Hematopoietic multipotent progenitor cell treated with erythropoietin and hydrocortisone succinate and interleukin-3 and kit ligand, for 6 days (in vitro differentiated cells): ENCODE data around the gene UBXN11.
"Not testable (repeated sequence)": the region's sequence is repeated elsewhere in the genome, so short reads cannot be mapped to it uniquely, and the experiment has no call there.

Experiments used
- DNase-seq: peaks from one replicate; pipeline ENCODE4 v3.0.0-alpha.2; 2015

Gene UBXN11

DNA sequence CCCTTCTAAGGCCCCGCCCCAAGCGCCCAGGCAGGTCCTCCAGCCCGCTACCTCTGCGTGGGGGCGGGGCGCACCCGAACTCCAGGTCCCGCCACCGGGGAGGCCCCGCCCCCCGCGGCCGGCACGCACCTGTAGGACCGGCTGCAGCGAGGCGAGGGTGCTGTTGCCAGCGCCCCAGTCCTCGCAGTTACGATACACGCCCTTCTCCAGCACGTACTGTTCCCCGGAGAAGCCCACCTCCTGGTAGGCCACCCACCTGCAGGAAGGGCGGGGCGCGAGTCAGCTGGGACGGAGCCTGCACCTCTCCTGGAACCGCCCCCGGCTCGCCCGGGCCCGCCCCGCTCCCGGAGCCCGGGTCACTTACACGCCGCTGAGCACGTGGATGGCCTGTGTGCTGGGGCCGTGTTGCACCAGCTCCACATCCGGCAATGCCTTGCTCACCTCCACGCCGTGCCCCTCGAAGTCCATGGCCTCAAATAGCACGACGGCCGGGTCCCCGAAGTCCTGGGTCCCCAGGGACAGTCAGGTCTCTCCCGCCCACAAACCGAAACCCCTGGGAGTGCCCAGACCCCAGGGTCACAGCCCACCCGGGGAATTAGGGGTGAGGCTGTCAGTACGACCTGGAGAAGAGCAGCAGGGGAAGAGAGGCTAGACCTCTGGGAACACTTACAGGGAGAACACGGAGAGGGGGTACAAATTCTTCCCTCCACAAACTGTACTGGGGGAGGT lies 30.2 kb upstream of the UBXN11 start:
- peak; percentile 78 for DNase-seq

DNA sequence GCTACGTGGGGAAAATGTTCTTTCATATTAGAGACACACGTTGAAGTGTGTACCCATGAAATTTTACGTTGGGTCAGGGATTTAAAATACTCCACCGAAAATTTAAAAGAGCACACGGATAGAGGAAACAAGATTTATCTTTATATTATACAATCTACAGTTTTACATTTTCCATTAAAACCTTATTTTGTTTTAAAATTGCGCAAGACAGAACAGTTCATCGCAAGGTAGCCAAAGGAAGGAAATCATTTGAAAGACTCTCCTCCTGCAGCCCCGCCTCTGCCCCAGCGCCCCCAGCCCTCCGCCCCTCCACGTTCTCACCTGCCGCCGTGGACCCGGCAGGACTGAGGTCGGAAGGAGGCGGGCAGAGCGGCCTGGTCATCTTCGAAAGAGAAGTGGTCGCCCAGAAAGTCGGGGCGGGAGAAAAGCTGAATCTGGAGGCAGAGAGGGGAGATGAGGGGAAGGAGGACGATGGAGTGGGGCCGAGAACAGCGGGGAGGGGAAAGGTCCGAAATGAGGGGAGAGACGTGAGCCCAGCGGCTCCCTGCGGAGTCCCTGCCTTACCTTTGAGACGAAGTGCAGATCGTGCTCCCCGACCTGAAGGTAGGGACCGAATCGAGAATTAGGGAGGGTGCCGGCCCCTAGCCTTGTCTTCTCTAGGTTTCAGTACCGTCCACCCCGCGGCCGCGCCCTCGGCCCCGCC lies 29.5 kb upstream of the UBXN11 start:
- DNase-seq: no peak

DNA sequence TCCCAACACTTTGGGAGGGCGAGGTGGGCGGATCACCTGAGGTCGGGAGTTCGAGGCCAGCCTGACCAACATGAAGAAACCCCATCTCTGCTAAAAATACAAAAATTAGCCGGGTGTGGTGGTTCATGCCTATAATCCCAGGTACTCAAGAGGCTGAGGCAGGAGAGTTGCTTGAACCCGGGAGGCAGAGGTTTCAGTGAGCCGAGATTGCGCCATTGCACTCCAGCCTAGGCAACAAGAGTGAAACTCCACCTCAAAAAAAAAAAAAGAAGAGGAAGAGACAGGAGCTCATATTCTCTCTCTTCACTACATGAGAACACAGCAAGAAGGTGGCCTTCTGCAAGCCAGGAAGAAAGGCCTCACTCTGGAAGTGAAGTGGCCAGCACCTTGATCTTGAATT lies 26.9 kb upstream of the UBXN11 start:
- DNase-seq: not testable (repeated sequence)

DNA sequence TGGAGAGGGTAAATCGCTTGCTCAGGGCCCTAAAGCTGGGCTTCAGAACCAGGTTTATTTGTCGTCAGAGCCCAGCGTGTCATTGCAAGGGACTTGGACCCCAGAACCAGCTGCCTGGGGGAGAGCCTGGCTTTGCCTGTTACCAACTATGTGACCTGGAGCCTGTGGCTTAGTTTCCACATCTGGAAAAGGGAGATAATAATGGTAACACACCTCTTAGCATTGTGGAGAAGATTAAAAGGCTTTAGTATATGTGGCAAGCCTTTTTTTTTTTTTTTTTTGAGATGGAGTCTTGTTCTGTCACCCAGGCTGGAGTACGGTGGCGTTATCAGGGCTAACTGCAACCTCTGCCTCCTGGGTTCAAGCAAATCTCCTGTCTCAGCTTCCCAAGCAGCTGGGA lies 23.8 kb upstream of the UBXN11 start:
- peak; percentile 23 for DNase-seq

DNA sequence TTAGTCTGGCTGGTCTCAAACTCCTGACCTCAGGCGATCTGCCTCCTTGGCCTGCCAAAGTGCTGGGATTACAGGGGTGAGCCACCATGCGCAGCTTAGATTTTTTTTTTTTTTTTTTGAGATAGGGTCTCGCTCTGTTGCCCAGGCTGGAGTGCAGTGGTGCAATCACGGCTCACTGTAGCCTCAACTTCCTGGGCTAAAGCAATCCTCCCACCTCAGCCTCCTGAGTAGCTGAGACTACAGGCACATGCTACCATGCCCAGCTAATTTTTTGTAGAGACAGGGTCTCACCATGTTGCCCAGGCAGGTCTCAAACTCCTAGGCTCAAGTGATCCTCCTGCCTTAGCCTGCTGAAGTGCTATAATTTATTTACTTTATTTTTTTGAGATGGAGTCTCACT lies 22.9 kb upstream of the UBXN11 start:
- not testable (repeated sequence) for DNase-seq

DNA sequence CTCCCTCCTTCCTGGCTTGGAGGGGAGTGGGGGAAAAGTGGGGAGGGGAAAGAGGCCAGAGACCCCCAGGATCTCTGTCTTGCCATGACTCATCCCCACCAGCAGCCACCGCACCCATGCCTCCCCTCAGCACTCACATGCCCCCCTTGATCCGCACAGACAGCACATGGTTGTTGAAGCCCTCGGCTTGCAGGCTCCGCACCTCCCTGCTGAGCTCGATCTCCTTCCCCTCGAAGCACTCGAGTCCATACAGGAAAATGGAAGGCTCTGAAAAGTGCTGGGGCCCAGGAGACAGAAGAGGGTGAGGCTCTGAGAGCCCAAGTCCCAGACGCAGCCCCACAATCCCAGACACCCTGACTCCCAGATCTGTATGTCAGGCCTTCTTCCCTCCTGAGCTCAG lies 22.2 kb upstream of the UBXN11 start:
- no peak for DNase-seq

DNA sequence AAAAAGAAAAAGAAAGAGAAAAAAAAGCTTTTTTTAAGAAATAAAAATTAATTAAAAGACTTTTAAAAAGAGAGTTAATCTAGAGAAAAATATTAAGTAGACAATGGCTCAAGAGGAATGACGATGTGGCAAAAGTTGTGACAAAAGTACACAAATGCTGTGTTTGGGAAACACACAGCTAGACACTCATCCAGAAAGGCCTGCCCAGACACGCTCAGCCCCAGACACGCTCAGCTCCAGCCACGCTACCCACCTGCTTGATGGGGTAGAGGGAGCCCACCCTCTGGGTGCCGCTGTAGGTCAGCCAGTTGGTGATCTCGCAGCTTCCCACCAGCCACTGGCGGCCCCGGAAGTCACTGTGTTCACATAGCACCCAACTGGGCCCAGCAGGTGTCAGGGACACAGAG lies 21.5 kb upstream of the UBXN11 start:
- no peak for DNase-seq

DNA sequence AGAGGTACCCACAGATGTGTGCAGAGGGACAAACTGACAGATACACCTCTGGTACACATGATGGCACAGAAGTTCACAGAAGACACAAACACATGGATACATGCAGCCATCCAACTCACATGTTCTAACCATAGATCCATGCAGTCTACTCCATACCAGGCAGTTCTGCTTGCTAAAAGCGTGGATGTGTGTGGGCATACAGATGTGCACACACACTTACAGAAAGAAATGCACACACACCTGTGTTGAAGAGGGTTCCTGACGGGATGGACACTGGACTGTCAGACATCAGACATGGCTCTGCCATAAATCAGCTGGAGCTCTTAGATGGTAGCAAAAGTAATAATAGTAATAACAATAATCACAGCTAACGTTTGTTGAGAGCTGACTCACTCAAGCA lies 18.1 kb upstream of the UBXN11 start:
- no peak for DNase-seq

DNA sequence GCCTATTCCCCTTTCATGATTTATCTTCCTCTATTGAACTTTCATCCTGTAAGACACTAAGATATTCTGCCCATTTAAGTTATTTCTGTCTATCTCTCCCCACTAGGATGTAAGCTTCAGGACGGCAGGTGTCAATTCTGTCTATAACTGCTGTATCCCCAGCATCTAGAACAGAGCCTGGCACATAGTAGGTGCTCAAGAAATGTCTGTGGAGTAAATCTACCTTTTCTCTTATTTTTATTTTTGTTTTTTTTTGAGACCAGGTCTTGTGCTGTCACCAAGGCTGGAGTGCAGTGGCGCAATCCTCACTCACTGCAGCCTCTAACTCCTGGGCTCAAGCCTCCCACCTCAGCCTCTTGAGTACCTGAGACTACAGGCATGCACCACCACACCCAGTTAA lies 16.9 kb upstream of the UBXN11 start:
- DNase-seq: no peak

DNA sequence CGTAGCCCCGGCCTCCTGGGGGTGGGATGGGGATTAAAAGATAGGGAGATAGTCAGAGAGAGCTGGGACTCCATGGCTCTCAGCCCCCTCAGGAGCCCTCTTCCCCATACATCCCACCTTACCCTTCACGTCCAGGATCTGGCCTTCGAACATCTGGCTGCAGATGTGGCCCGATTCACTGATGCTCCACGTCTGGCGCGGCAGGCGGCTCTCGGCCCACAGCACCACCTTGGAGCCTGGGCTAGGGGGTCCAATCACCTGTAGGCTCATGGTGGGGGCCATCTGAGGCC lies 15.6 kb upstream of the UBXN11 start:
- no peak for DNase-seq

DNA sequence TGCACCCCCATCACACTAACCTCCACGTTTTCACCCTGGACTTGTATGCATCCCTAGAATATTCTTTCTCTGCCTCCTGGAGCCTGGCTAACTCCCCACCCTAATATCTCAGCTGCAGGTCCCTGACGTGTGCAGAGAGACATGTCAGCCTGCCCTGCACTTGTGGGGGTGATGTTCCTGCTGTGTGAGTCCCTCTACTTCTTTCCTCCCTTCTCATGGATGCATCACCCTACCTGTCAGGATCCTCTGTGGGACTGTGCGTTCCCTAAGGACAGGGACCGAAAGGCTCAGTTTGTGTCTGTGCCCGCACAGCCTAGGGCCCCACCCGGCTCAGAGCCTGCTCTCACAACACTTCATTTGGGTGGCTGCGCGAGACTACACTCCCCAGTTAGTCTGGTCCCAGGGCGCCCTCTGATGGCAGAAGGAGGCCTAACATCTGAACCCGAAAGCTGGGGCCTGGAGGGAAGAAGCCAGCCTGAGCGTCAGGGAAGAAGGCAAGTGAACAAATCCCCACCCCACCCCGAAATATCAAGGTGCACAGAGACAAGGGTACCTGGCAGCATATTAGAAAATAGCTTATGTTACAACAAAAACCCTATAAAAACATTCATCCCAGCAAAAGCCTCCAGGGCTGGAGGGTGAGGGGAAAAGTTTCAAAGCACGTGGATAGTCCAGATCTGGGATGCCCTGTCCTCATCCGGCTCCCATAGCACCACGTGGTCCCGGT lies 15.0 kb upstream of the UBXN11 start:
- DNase-seq: peak; percentile 96

DNA sequence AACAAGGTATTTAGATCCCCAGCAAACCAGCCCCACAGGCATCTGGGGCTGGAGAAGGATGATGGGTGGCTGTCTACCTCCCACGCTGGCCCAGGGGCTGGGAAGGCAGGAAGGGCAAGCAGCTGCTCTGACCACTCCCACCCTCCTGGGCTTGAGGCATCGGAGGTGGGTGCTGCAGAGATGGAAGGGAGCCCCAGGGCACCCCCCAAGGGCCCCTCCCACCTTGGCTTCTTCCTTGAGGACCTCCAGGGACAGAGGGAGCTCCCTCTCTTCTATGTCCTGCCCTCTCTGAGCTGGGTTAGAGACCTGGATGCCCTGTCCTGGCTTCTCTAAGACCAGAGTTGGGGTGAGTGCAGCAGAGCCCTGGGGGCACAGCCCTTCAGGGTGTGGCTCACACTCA lies 14.5 kb upstream of the UBXN11 start:
- no peak for DNase-seq

DNA sequence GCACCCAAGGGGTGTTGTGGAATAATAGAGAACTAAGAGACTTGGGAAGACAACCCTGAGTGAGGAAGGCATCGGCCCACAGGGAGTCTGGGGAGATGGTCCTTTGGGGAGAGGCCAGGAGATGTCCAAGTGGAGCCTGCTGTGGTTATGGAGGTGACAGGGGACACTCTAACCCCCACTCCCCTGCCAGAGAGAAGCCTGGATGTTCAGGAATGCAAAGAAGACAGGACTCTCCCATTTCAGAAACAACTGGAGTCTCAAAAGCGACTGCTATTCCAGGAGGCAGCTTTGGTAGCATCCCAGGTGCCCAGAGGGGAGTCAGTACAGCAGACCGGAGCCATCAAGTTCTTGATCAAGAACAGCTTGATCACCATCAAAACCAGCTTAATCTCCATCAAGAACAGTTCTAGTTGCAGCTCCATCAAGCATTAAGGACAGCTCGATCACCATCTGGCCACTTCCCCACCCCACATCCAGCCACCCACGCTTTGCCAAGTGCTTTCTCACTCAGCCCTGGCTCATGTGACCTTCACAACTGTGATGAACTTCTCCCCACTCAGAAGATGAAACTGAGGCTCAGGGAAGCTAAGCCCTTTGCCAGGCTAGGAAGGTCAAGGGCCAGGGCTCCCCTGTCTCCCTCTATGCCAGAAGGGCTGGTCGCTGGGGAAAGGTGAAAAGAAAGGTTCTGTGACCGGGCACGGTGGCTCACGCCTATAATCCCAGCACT lies 12.1 kb upstream of the UBXN11 start:
- peak; percentile 57 for DNase-seq

DNA sequence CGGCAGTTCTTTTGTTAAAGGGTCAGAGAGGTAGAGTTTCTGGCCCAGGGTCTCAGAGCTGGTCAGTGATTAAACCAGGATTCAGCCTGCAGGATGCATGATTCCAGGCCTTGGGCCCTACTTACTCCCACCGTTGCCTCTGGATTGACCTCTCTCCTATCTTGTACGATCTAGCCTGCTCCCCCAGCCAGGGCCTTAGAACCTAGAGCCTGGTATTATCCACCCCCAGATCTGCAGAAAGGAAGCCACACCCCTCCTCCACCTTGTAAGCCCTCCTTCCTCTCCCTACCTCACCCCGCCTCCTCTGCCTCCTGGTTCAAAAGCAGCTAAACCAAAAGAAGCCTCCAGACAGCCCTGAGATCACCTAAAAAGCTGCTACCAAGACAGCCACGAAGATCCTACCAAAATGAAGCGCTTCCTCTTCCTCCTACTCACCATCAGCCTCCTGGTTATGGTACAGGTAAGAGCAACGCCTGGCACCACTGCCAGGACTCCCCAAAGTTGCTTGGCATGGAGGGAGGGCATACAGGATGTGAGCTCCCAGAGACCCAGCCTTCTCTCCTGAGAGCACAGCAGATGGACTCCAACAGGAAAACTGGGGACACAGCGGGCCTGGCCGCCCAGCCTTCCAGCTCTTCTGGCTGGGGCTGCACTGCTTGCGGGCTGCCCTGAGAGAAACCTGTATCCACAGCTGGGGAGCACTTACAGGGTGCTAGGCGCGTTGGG lies 11.3 kb upstream of the UBXN11 start, which contains the start of gene CD52:
CD52 (plus strand) TSS at position 347 of the 726 bp plus-strand sequence; CDS start at position 407, 60 bp downstream.
- peak; percentile 78 for DNase-seq

DNA sequence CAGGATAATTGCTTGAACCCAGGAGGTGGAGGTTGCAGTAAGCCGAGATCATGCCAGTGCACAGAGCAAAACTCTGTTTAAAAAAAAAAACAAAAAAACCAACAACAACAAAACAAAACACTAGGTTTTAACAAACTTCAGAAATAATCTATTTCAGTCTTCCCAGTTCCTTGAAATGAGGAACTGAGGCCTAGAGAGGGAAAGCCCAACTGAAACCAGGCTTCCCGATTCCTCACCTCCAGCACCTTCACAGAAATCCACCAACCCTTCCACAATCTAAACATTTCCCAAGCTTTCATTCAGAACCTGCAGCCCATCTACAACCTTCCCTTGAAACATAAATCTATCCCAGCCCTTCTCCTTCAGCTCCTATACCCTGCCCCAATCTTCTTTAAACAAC lies 10.7 kb upstream of the UBXN11 start:
- DNase-seq: no peak

DNA sequence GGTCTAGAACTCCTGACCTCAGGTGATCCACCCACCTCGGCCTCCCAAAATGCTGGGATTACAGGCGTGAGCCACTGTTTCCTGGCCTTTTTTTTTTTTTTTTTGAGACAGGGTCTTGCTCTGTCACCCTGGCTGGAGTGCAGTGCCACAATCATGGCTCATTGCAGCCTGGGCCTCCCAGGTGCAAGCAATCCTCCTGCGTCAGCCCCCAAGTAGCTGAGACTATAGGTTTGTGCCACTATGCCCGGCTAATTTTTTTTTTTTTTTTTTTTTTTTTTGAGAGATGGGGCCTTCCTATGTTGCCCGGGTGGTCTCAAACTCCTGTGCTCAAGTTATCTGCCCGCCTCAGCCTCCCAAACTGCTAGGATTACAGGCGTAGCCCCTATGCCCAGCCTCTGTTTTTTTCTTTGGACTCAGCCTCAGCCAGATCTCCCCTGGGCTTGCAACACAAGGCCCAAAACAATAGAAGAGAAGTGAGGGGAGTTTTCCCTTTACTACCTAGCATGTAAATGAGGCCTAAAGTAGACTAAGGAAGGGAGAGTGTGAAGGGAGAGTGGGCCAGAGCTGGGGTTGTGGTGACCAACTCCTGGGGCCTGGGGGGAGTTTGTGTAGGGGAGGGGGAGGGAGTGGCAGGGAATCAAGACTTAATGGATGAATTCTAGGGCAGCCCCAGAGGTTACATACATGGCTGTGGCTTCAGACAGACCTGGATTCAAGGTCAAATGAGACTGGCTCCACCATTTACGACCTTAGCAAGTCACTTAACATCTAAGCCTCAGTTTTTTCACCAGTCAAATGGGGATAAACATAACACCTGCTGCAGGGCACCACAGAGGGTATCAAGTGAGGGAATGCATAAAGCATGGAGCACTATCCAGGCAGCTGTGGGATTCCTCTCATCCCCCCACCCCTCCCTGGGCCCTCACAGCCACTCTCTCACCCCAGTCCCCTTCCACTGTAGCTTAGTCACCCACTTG lies 9.7 kb upstream of the UBXN11 start:
- no peak for DNase-seq

DNA sequence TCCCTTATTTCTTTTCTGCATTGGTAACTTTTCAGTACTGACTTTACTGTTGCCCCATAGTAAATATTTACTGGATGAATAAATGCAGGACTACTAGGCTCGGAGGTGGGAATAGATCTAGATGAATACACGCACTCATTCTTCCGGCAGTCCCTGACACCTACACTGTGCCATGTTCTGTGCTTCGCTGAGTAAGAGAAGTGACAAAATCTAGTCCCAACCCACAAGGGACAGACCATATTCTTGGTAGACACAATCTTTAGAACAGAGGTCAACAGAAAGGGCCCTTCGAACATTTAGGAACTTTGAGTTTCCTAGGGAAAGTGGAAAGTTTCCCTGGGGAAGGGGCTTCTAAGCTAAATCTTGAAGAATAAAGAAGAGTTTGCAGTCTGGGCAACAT lies 8.1 kb upstream of the UBXN11 start:
- DNase-seq: no peak

DNA sequence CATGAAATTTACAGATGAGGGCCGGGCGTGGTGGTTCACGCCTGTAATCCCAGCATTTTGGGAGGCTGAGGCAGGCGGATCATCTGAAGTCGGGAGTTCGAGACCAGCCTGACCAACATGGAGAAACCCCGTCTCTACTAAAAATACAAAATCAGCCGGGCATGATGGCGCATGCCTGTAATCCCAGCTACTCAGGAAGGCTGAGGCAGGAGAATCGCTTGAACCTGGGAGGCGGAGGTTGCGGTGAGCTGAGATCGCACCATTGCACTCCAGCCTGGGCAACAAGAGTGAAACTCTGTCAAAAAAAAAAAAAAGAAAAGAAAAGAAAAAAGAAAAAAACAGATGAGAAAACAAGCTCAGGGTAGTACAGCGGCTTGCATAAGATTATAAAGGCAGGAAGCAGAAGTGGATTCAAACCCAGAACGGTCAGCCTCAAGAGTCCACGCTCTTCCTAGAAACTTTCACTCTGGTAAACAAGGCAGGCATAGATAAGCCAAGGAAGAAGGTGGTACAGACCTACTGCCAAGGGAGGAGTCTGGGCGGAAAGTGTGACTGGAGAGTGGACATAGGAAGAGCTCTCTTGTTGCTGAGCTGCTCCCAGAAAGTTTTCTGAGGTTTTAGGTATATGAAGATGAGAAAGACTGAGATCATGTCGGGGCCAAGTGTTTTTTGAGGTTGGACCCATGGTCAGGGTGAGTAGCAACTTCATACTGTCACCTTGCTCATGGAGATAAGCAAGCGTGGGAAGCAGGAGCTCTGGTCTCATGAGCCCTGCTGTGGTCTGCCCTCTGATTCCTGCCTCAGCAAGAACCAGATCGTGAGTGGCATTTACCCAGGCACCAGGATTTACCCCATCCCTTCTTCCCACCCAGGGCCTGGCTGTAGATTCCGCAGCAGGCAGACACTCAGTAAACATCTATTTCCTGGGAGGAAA lies 1.8 kb upstream of the UBXN11 start:
- DNase-seq: peak; percentile 66

DNA sequence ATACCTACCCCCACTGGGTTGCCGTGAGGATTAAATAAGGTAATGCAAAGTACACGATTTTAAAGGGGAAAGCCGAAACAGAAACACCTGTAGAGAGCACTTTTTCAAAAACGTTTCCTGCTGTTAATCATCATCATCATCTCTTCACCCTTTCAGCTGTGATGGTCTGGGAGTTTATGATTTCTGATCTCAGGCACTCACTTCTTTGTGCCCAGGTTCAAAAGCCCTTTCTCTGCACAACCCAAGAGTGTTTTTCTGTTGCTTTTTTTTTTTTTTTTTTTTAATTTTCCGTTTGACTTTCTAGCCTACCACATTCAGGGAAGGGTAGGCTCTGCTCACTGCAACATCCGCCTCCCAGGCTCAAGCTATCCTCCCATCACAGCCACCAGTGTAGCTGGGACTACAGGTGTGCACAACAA lies 936 bp upstream of the UBXN11 start:
- no peak for DNase-seq

DNA sequence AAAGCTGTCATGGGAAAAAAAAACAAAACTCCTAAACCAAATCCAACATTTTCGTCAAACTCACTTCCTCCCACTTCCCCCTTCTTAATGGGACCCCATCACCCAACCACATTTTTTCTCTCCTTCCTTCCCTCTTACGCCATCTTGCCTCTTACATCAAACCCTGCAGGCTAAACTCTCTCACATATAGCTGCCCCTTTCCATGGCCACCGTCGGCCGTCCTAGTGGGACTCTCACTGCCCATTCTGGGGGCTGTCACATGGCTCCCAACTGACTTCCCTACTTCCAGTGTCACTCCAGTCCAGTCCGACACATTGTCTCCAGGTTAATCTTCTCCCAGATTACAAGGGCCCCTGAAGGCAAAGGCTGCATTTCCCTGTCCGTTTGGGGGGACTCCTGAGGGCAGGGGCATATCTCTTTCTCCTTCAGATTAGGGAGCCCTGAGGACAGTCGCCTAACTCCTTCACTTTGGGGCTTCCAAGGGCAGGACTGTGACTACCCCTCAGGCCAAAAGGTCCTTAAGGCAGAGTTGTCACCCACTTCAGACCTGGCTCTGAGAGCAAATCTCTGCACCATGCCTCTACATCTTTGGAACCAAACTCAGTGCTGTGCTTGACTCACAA lies 658 bp downstream of the UBXN11 start:
- DNase-seq: no peak
